ACC112 (cell line): Measurements from ENCODE around the gene FNDC7.
"Not testable (repeated sequence)": the region's sequence is repeated elsewhere in the genome, so short reads cannot be mapped to it uniquely, and the experiment has no call there.

Experiments
- H2AFZ ChIP-seq: fragments of 200-600 bp; sonication (generic); one replicate; pipeline ENCODE4 v1.6.0; 2017; ENCODE audit warnings: antibody characterized with exemption, low read length; ENCODE audit not compliant: unreplicated experiment
- H3K27ac ChIP-seq: fragments of 200-600 bp; sonication (generic); 2 replicates; pipeline ENCODE4 v1.5.1; 2014; ENCODE audit warnings: low read depth, mild to moderate bottlenecking, antibody characterized with exemption, low read length, moderate library complexity
- H3K27me3 ChIP-seq: fragments of 200-600 bp; sonication (generic); 2 replicates; pipeline ENCODE4 v1.6.1; 2014; ENCODE audit warnings: mild to moderate bottlenecking, antibody characterized with exemption, low read length, moderate library complexity, mixed read lengths; ENCODE audit not compliant: insufficient read depth
- H3K36me3 ChIP-seq: fragments of 200-600 bp; sonication (generic); 2 replicates; pipeline ENCODE4 v1.6.1; 2016; ENCODE audit warnings: mild to moderate bottlenecking, antibody characterized with exemption, low read length, moderate library complexity, mixed read lengths; ENCODE audit not compliant: insufficient read depth
- H3K4me1 ChIP-seq: fragments of 200-600 bp; sonication (generic); one replicate; pipeline ENCODE4 v1.6.1; 2016; ENCODE audit warnings: low read length, mixed read lengths; ENCODE audit not compliant: insufficient read depth, unreplicated experiment, control insufficient read depth
- H3K4me3 ChIP-seq: fragments of 200-600 bp; sonication (generic); 2 replicates; pipeline ENCODE4 v1.5.1; 2014; ENCODE audit warnings: mild to moderate bottlenecking, low read depth, low read length
- H3K79me2 ChIP-seq: fragments of 200-600 bp; sonication (generic); one replicate; pipeline ENCODE4 v1.6.0; 2016; ENCODE audit warnings: low read length; ENCODE audit not compliant: control insufficient read depth, unreplicated experiment, insufficient read depth

FNDC7 gene

GRCh38 chr1:108678706-108679105 is 34.0 kb upstream of the FNDC7 start:
- H3K79me2 ChIP-seq = no peaks in the 10 kb centered on the region
- no peaks in the 10 kb centered on the region for H3K36me3 ChIP-seq

GRCh38 chr1:108679586-108680213 is 33.0 kb upstream of the FNDC7 start:
- H3K27ac ChIP-seq = no peak overlapping the region
- no peaks in the 10 kb centered on the region for H3K4me1 ChIP-seq
- H3K27me3 ChIP-seq = no peaks in the 10 kb centered on the region
- H2AFZ ChIP-seq = no peak overlapping the region
- H3K4me3 ChIP-seq = no peak overlapping the region
- no peaks in the 10 kb centered on the region for H3K79me2 ChIP-seq
- H3K36me3 ChIP-seq = no peaks in the 10 kb centered on the region

More at GRCh38 chr1:108678706-108679105, 34.0 kb upstream of the FNDC7 start:
- H3K4me3 ChIP-seq = no peak overlapping the region
- H3K27ac ChIP-seq = no peak overlapping the region
- H3K27me3 ChIP-seq = no peaks in the 10 kb centered on the region
- no peak overlapping the region for H2AFZ ChIP-seq
- no peaks in the 10 kb centered on the region for H3K4me1 ChIP-seq

DNA sequence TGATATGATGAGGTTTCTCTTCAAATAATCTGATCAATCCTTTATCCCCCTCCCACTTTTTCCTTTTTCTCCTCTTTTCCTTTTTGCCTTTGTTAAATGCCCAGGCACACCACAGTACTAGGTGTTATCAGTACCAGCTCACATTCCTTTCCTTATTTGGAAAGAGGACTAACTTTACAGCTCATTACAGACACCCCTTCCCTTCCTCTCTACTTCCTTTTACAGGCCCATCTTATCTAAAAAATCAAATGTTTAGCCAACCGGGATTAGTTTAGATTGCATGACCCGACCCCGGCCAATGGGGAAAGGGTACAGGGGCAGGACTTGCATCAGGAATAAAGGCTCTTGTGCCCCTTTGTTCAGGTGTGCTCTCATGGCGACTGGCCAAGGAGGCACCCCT is 31.0 kb upstream of the FNDC7 start:
- not testable (repeated sequence) for H3K4me1 ChIP-seq, H3K79me2 ChIP-seq, H2AFZ ChIP-seq, H3K36me3 ChIP-seq, H3K4me3 ChIP-seq, H3K27me3 ChIP-seq, H3K27ac ChIP-seq

DNA sequence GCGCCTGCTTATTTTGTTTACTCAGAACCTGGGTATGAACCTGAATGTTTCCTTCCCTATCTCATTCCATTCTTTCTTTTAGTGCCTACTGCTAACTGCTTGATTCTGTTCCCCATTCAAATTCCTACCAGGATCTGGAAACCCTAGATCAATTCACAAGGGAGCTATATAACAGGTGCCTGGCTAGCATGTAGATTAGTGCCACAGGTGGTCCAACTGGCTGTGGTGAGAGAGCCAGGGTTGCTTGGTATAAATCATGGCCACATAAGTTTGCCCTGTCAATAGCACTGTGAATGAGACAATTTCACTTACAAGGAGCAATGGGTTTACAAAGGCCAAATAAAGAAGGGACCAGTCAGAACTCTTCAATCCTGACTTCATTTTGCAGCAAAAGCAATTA is 27.2 kb upstream of the FNDC7 start:
- Histone ChIP-seq H3K27ac (no peak overlapping the region), H3K4me3 (no peak overlapping the region), H2AFZ (no peak overlapping the region), H3K27me3 (no peaks in the 10 kb centered on the region), H3K79me2 (no peaks in the 10 kb centered on the region), H3K4me1 (peaks cover 6% of the 10 kb centered on the region), H3K36me3 (no peaks in the 10 kb centered on the region)

DNA sequence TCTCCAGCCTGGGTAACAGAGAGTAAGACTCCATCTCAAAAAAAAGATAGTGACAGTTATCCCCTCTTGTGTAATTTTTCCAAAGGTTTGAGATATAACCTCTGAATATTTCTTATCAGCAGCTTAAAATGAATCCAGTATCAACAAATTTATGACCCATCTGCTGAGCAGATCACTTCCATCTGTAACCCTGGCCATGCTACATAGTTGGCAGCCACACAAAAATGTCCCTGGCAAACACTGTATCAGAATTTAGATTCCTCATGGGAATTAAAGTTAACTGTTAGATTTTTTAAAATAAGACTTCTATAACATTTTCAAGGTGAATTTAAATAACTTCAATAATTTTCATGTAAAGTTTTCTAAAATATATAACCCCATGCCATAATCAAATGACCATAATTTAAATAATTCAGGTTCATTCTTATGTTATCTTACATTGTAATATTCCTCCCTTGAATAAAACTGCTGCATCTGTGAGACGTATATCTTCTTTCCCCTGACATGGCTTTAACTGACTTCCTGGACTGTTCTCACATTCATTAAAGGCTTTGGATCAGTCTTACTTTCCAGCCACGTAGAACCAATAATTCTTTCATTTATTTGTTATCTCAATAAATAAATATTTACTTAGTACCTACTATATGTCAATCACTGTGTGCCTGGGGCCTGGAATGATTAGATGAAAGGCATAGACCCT is 25.9 kb upstream of the FNDC7 start:
- Histone ChIP-seq H3K27ac (no peak overlapping the region), H3K36me3 (no peaks in the 10 kb centered on the region), H3K79me2 (peaks cover 7% of the 10 kb centered on the region), H2AFZ (no peak overlapping the region), H3K27me3 (no peaks in the 10 kb centered on the region), H3K4me1 (peaks cover 15% of the 10 kb centered on the region), H3K4me3 (no peak overlapping the region)

DNA sequence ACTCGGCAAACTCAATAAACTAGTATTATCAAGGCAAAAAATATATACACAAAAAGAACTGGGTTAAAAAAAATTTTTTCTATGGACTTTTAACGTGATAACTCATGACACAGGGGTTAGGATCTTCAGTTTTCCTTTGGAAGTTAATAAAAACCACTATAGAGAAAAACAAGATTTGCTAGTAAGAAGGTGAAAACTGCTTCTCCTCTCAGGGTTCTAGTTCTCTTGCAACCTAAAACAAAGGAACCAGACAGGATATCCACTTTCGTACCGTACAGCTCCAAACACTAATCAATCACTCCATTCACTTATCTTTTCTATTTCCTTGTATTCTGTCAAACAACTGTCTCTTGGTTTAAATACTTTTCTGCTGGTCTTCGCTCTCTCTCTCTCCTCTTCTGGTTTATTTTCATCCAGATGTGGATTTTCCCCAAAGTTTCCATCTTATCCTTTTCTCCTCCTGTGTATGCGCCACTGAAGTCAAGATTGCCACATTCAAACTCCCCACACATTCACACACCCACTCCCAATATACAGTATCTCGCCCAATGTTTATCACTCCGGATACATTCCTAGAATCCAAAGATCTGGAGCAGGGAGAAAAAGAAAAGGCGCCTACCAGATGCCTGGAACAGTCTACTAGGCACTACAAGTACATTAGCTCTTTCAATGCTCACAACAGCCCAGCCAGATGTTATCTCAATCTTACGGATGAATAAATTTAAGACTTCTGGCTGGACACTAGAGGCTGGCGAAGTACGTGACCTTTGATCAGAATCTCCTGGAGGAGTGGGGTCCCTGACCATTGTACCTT is 21.4 kb upstream of the FNDC7 start:
- H3K4me1 ChIP-seq = peaks cover 18% of the 10 kb centered on the region
- peak overlapping the region; percentile 93 for H3K4me3 ChIP-seq
- H2AFZ ChIP-seq = peak overlapping the region; percentile 69
- peaks cover 51% of the 10 kb centered on the region for H3K79me2 ChIP-seq
- H3K36me3 ChIP-seq = peaks cover 13% of the 10 kb centered on the region
- H3K27me3 ChIP-seq = no peaks in the 10 kb centered on the region
- peak overlapping the region; percentile 87; the same call in 1 of the 2 replicates for H3K27ac ChIP-seq

DNA sequence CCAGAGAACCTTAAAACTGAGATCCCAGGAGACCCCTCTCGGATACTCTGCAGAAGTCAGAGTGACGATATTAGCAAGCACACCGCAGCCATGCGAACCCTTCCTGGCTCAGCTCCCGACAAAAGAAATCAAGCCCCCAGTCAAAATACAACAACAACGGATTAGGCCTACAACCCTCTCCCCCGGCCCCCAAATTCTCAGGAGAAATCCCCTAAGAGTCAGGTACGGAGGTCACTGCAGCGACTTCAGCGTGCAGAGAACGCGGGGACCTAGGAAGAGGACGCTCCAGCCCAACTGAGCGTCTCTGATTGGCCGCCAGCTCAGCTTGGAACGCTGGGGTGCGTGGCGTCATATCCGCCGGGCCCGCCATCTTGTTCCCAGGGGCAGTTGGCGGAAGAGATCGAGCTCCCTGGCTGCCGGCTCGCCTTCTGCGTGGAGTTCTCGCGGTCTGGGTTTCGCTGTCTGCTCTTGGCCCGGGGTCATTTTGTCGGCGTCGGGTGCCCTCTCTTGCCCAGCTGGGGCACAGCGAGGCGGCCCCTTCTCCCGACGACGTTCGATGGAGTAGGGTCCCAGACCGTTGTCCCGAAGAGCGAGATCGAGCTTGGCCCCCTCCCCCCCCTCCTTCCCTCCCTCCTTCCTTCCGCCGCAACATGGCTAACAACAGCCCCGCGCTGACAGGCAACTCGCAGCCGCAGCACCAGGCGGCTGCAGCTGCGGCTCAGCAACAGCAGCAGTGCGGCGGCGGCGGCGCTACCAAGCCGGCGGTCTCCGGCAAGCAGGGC is 20.6 kb upstream of the FNDC7 start, which contains the start of gene PRPF38B:
Gene PRPF38B (plus strand): TSS at position 369 of the 782 bp plus-strand sequence. CDS start 282 bp downstream, at position 651.
- no peaks in the 10 kb centered on the region for H3K27me3 ChIP-seq
- peaks cover 15% of the 10 kb centered on the region for H3K4me1 ChIP-seq
- peak within 1 kb of the TSS; percentile 93 for H3K4me3 ChIP-seq
- peak within 1 kb of the TSS; percentile 87 for H3K27ac ChIP-seq
- peaks cover 21% of the 10 kb centered on the region for H3K36me3 ChIP-seq
- peaks cover 59% of the 10 kb centered on the region for H3K79me2 ChIP-seq
- peak within 1 kb of the TSS; percentile 69 for H2AFZ ChIP-seq

GRCh38 chr1:108692724-108693655 is 19.7 kb upstream of the FNDC7 start:
- H3K27ac ChIP-seq = peak overlapping the region; percentile 87
- peaks cover 30% of the 10 kb centered on the region for H3K36me3 ChIP-seq
- peak overlapping the region; percentile 17 for H2AFZ ChIP-seq
- peaks cover 15% of the 10 kb centered on the region for H3K4me1 ChIP-seq
- H3K79me2 ChIP-seq = peaks cover 67% of the 10 kb centered on the region
- H3K27me3 ChIP-seq = no peaks in the 10 kb centered on the region
- peak overlapping the region; percentile 93 for H3K4me3 ChIP-seq

DNA sequence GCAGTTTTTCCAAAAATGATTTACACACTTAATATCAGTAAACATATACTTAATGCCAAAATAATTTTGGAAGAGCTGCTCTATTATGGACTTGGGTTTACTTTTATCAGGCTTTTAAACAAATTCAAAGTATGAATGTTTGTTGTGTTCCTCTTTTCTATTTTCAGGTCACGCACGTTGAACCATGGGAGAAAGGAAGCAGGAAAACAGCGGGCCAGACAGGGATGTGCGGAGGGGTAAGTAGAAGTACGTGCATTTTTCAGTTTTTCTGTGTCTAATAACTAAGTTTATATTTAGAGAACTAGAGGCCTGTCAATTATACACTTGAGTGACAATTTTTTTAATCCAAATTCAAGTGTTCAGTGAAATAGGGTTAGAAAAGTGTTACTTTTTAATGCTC is 17.2 kb upstream of the FNDC7 start:
- peaks cover 67% of the 10 kb centered on the region for H3K79me2 ChIP-seq
- 0 out of 2 replicates have a peak overlapping the region, but pooled peaks have one; percentile 14 for H3K4me3 ChIP-seq
- no peaks in the 10 kb centered on the region for H3K27me3 ChIP-seq
- H3K36me3 ChIP-seq = peaks cover 55% of the 10 kb centered on the region
- H3K4me1 ChIP-seq = peaks cover 12% of the 10 kb centered on the region
- H2AFZ ChIP-seq = no peak overlapping the region
- H3K27ac ChIP-seq = no peak overlapping the region
